HepG2 (cell line): ENCODE measurements around the gene MISFA. TPM values are rescaled to one million over a fixed set of nuclear protein-coding genes. Genes with fewer than 3 reads are reported as not detected.

ENCODE experiments used
- CEBPG ChIP-seq: IDR thresholded peaks from 2 replicates; pipeline ENCODE4 v1.6.1; 2016
- DZIP1 ChIP-seq: sonication (generic); formaldehyde crosslinking; IDR thresholded peaks from 2 replicates; pipeline ENCODE4 v1.5.0; 2020; ENCODE audit warnings: mild to moderate bottlenecking, missing genetic modification reagents
- E2F5 ChIP-seq: sonication (generic); formaldehyde crosslinking; conservative IDR thresholded peaks from 2 replicates; pipeline ENCODE4 v1.4.0; 2020; ENCODE audit warnings: missing genetic modification reagents
- EED ChIP-seq: sonication (generic); formaldehyde crosslinking; IDR thresholded peaks from 2 replicates; pipeline ENCODE4 v1.5.0; 2020; ENCODE audit warnings: mild to moderate bottlenecking, missing genetic modification reagents
- KLF12 ChIP-seq: sonication (generic); formaldehyde crosslinking; IDR thresholded peaks from 2 replicates; pipeline ENCODE4 v1.4.0; 2020; ENCODE audit warnings: missing genetic modification reagents, borderline replicate concordance
- MED1 ChIP-seq: sonication (generic); formaldehyde crosslinking; IDR thresholded peaks from 2 replicates; pipeline ENCODE4 v1.4.0; 2020; ENCODE audit warnings: missing genetic modification reagents
- NR2F2 ChIP-seq: IDR thresholded peaks from 2 replicates; pipeline ENCODE4 v1.6.1; 2012; ENCODE audit warnings: low read depth, inconsistent platforms, borderline replicate concordance
- STAT5B ChIP-seq: sonication (generic); formaldehyde crosslinking; IDR thresholded peaks from 2 replicates; pipeline ENCODE4 v1.4.0; 2020; ENCODE audit warnings: missing genetic modification reagents
- TAF15 ChIP-seq: fragments of 200-400 bp; formaldehyde crosslinking; IDR thresholded peaks from one replicate; pipeline ENCODE4 v1.6.1; 2018; ENCODE audit warnings: mild to moderate bottlenecking, low read depth, low read length; ENCODE audit not compliant: poor library complexity, severe bottlenecking
- TFDP2 ChIP-seq: sonication (generic); formaldehyde crosslinking; IDR thresholded peaks from 2 replicates; pipeline ENCODE4 v1.4.0; 2020; ENCODE audit warnings: missing genetic modification reagents
- ZBTB39 ChIP-seq: sonication (generic); formaldehyde crosslinking; IDR thresholded peaks from 2 replicates; pipeline ENCODE4 v1.5.0; 2020; ENCODE audit warnings: missing genetic modification reagents
- ZFP37 ChIP-seq: sonication (generic); formaldehyde crosslinking; IDR thresholded peaks from 2 replicates; pipeline ENCODE4 v1.4.0; 2020; ENCODE audit warnings: missing genetic modification reagents, borderline replicate concordance
- ZNF282 ChIP-seq: fragments of 450-650 bp; IDR thresholded peaks from 2 replicates; pipeline ENCODE4 v1.6.1; 2018; ENCODE audit not compliant: partially characterized antibody
- ZNF333 ChIP-seq: sonication (generic); formaldehyde crosslinking; IDR thresholded peaks from 2 replicates; pipeline ENCODE4 v1.4.0; 2020; ENCODE audit warnings: mild to moderate bottlenecking, missing genetic modification reagents, borderline replicate concordance
- ZNF576 ChIP-seq: sonication (generic); formaldehyde crosslinking; IDR thresholded peaks from 2 replicates; pipeline ENCODE4 v1.4.0; 2020; ENCODE audit warnings: mild to moderate bottlenecking, missing genetic modification reagents
- ZNF615 ChIP-seq: sonication (generic); formaldehyde crosslinking; IDR thresholded peaks from 2 replicates; pipeline ENCODE4 v1.5.0; 2020; ENCODE audit warnings: mild to moderate bottlenecking, missing genetic modification reagents, borderline replicate concordance
- ZNF691 ChIP-seq: sonication (generic); formaldehyde crosslinking; IDR thresholded peaks from 2 replicates; pipeline ENCODE4 v1.4.0; 2020; ENCODE audit warnings: missing genetic modification reagents, low read depth, mild to moderate bottlenecking, borderline replicate concordance
- ZNF703 ChIP-seq: sonication (generic); formaldehyde crosslinking; IDR thresholded peaks from 2 replicates; pipeline ENCODE4 v1.5.1; 2020; ENCODE audit warnings: missing genetic modification reagents, mild to moderate bottlenecking, moderate library complexity, borderline replicate concordance
- ZNF746 ChIP-seq: sonication (generic); formaldehyde crosslinking; IDR thresholded peaks from 2 replicates; pipeline ENCODE4 v1.8.0; 2022; ENCODE audit warnings: mild to moderate bottlenecking, missing genetic modification reagents
- ZNF883 ChIP-seq: sonication (generic); formaldehyde crosslinking; IDR thresholded peaks from 2 replicates; pipeline ENCODE4 v1.5.1; 2020; ENCODE audit warnings: mild to moderate bottlenecking, missing genetic modification reagents; ENCODE audit errors: not compliant biosample characterization
- polyA plus RNA-seq, 8 experiments: library from polyadenylated mRNA; depleted of rRNA in 3 of 8; stranded (reverse) in 7 of 8; unstranded in 1 of 8; fragments of >200 nt; fragmentation: Illumina TruSeq in 4 of 8; extraction: Trizol in 4 of 8; gene quantifications; 2 replicates each; pipeline versions ENCODE4 v1.2.1 to v1.2.3, GENCODE V29; 2011 to 2016; ENCODE audit warnings: low read depth in 4 of 8, missing spikeins in 1 of 8, mixed read lengths in 1 of 8; ENCODE audit not compliant: insufficient read depth in 1 of 8
- total RNA-seq, 5 experiments: library from RNA; depleted of rRNA; stranded (reverse); fragments of >200 nt; fragmentation: Illumina TruSeq; extraction: Trizol; gene quantifications; 2 replicates each; pipeline ENCODE4 v1.2.3, GENCODE V29; 2016; ENCODE audit warnings: low read depth in 1 of 5

Gene MISFA
- total and polyA plus RNA-seq, 2 of the 13 experiments (the other 11 are each of a cell fraction or from before 2014, with no cell fraction given): 1.4 to 5.4 TPM

- TF ChIP-seq ZNF691 (CRISPR knock-in tag): peak; percentile 52; the same call in 1 of the 2 replicates
- TF ChIP-seq ZNF333: no peak
- TF ChIP-seq ZNF615 (CRISPR knock-in tag): no peak
- TF ChIP-seq NR2F2: no peak
- TF ChIP-seq E2F5 (CRISPR knock-in tag): no peak
- TF ChIP-seq ZNF282: no peak
- peak; percentile 73 for TF ChIP-seq TFDP2 (CRISPR knock-in tag)
- no peak for TF ChIP-seq ZNF703
- TF ChIP-seq ZBTB39 (CRISPR knock-in tag): peak; percentile 68; the same call in 1 of the 2 replicates
- TF ChIP-seq EED (CRISPR knock-in tag): peak; percentile 84
- TF ChIP-seq ZFP37 (CRISPR knock-in tag): peak; percentile 74; the same call in 1 of the 2 replicates
- TF ChIP-seq ZNF746 (CRISPR knock-in tag): peak; percentile 22; the same call in 1 of the 2 replicates
- TF ChIP-seq ZNF883 (CRISPR knock-in tag): peak; percentile 91
- TF ChIP-seq TAF15: peak; percentile 77
- TF ChIP-seq KLF12 (CRISPR knock-in tag): peak; percentile 95
- no peak for TF ChIP-seq ZNF576 (CRISPR knock-in tag)
- no peak for TF ChIP-seq DZIP1 (CRISPR knock-in tag)
- TF ChIP-seq STAT5B (CRISPR knock-in tag): no peak; the same call in 1 of the 2 replicates
- TF ChIP-seq MED1: peak; percentile 65; the same call in 1 of the 2 replicates
- TF ChIP-seq CEBPG (CRISPR knock-in tag): no peak
Observed at GRCh38 chr11:18588297-18589252, 11.0 kb upstream of the MISFA start, which contains the start of gene UEVLD (continued).
